Fibroblast of lung (primary cell): ENCODE measurements around the gene CORO2A.

ENCODE experiments used
- EZH2 ChIP-seq: IDR thresholded peaks from 2 replicates; pipeline ENCODE4 v1.5.1; 2012; ENCODE audit warnings: low read length, control low read depth, mild to moderate bottlenecking; ENCODE audit errors: missing control alignments
- TF ChIP-seq, protein P1 (sequence below), 2 donors: IDR thresholded peaks in 1 of 2; conservative IDR thresholded peaks in 1 of 2; 1 replicate in 1 of 2; 2 replicates in 1 of 2; pipeline ENCODE4 v1.5.1; 2011 to 2012; ENCODE audit warnings: low read length in 2 of 2, control low read depth in 1 of 2, inconsistent platforms in 1 of 2, low read depth in 1 of 2, mild to moderate bottlenecking in 1 of 2

DNA sequence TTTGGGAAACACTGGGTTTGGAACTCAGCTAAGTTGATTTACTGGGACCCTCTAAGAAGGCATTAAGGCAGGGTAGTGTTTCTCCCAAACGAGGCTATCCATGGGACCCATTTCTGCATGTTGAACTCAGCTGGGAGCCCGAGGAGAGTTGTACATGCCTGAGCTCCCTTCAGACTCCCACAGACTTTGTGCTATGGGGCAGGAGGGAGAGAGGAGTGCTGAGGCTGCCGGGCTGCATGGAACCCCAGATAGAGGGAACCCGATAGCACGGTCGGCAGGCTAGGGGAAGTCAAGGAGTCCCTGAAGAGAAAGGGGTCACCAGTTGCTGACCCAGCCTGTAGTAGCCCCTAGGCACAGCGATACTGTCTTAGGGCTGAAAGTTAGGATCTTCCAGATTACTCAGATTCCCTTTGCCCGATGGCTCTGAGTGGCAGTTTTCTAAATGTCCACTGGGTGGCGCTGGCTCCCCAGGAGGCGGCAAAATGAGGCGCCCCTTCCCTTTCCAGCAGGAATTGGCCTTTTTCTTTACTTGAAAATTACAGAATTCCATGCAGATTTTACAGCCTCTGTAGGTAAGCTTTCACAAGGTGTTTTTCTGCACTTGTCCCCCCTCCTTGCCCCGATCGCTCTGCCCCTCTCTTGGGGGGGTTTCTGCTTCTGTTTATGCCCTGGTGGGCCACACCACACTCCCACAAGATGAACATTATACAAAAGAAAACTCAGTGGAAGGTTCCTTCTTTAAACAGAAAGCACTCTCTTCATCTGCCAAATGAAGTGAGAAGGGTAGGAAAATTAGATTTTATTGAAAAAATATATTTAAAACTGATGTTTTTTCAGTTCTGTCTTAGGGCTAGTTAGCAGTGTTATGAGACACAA lies 118.1 kb downstream of the CORO2A start:
- TF ChIP-seq, protein P1, sequence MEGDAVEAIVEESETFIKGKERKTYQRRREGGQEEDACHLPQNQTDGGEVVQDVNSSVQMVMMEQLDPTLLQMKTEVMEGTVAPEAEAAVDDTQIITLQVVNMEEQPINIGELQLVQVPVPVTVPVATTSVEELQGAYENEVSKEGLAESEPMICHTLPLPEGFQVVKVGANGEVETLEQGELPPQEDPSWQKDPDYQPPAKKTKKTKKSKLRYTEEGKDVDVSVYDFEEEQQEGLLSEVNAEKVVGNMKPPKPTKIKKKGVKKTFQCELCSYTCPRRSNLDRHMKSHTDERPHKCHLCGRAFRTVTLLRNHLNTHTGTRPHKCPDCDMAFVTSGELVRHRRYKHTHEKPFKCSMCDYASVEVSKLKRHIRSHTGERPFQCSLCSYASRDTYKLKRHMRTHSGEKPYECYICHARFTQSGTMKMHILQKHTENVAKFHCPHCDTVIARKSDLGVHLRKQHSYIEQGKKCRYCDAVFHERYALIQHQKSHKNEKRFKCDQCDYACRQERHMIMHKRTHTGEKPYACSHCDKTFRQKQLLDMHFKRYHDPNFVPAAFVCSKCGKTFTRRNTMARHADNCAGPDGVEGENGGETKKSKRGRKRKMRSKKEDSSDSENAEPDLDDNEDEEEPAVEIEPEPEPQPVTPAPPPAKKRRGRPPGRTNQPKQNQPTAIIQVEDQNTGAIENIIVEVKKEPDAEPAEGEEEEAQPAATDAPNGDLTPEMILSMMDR (conservative IDR thresholded peaks at IDR 0.05 in 1 of 2, IDR thresholded peaks at IDR 0.05 in 1 of 2; ENCODE audit: low read depth in 1 of 2, low read length in 2 of 2), result peak; percentile 87 to 96
- TF ChIP-seq EZH2, result no peak
